NOMO-1 treated with dmso at 0.1 percent for 144 hours (cell line): ENCODE results near the gene SULF2.

Source experiments
- DNase-seq: peaks from one replicate; lab custom pipeline; 2025; ENCODE audit not compliant: unreplicated experiment; lab: John Stamatoyannopoulos, UW

Gene SULF2

GRCh38 chr20:47762699-47763268 is 22.5 kb downstream of the SULF2 start:
- DNase-seq: no peak

GRCh38 chr20:47761482-47762047 is 23.7 kb downstream of the SULF2 start:
- DNase-seq: no peak

DNA sequence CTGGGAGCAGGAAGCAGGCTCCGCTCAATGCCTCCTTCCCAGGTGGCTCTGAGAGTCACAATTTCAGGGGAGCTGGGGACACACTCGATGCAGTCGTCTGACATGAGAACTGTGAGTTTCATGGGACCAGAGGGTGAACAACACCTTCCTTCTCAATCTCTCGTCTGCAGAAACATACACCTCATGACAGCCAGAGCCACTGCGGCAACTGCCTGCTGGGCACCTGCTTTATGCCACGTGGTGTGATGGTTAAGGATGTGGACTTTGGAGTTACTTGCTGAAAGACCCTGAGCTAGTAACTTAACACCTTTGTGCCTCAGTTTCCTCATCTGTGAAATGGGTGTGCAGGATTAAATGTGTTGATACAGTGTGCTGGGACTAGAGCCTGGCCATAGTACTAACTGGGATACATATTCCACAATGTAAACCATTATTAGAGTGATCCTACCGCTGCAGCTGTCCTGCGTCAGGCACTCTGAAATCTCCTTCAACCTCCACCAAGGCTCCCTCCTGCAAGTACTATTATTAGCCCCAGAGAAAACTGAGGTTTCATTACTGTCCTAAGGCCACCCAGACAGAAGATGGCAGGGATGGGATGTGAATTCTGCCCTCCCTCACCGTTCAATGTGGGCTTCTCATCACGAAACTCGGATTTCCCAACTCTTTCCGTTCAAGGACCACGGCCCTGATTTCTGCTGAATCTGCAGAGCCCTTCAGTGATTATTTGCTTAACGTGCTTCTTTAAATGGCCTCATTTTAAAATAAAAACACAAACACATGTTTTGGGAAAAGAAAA is 24.4 kb downstream of the SULF2 start:
- no peak for DNase-seq

GRCh38 chr20:47758517-47759450 is 26.5 kb downstream of the SULF2 start:
- no peak for DNase-seq

DNA sequence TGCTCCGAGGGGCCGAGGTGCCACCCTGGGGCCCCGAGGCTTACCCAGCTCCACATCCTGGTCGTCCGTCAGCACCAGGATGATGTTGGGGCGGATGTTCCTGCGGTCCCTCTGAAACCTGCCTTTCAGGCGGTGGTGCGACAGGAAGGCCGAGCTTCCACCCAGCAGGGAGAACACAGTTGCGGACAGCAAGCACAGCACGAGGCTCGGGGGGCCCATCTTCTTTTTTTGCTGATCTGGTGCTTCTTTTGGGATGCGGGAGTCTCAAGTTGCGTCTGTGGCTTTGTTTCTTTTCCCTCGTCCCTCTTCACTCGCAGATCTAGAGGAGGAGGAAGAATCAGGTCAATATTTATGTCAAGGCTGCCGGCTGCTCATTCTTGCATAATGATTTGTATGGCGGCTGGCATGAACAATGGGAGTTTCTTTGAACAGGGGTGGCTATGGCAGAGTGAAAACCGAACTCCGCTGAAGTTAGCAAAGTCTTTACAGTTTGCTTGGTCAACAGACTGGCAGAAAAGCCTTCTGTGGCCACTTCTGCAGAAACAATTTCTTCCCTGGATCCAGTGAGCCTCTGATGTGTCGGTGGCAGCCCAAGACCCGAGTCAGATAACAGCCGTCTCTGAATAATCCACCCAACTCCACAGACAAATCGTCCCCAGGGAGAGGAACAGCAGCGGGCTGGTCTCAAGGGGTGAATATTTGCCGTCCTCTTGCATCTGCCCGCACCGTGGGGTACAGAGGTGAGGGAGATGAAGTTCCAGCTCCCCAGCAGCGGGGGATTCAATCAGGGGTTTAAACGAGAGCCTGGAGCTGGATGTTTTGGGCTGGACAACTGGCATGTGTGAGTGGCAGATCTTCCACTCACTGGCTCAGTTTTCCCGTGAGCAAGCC is 27.9 kb downstream of the SULF2 start:
- no peak for DNase-seq

DNA sequence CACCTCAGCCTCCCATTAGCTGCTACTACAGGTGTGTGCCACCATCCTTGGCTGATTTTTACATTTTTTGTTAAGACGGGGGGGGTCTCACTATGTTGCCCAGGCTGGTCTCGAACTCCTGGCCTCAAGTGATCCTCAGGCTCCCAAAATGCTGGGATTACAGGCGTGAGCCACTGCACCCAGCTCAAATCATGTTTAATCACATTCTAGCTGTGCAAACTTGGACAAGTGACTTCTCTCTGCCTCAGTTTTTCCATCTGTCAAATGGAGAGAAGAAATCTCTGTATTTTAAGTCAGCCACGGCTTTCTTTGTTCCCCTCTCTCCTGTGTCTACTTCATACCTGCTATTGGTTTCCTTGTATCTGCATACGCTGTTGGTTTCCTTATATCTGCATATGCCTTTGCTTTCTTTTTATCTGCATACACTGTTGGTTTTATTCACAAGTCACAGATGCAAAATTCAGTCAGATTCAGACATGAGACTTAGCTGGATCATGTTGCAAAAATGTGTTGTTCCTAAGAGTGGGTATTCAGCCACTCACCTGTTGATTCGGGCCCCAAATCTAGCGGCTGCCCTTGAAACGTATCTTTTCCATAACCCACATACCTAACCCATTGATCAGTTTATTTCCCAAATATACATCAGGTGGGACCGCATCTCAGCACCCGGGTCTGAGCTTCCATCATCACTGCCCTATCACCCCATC is 30.2 kb downstream of the SULF2 start:
- DNase-seq: no peak

DNA sequence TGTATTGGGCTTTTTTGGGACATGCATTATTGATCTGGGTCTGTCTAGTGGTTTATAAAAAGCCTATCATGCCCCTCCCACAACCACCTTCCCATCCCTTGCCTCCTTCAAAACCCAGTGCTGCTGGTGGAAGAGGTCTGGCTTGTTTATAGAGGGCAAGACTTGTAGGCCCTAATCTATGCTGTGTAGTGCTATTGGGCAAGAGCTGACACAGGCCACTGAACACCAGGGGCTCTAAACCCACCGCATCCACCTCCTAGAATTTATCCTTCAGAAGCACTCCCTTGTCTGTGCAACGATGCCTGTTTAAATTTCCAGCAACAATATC is 30.9 kb downstream of the SULF2 start:
- no peak for DNase-seq

- DNase-seq: no peak
These were observed 31.5 kb downstream of the SULF2 start for GRCh38 chr20:47753576-47754387.

DNA sequence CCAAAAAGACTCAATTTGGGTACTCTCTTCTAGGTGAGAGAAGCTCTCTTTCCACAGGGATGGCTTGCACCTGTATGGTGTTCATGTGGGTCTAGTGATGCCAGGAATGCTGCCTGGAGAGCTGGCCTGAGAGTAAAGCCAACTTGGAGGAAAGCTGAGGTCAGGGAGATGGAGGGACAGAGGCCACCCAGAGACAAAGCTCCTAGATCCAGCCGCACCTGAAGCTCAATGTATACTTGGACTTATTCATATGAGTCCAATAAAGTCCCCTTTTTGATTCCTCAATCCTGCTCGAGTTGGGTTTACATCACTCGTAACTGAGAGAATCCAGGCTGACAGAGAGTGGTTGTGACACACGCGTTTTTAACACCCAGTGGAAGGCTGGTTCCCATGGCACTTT is 33.8 kb downstream of the SULF2 start:
- DNase-seq: no peak

DNA sequence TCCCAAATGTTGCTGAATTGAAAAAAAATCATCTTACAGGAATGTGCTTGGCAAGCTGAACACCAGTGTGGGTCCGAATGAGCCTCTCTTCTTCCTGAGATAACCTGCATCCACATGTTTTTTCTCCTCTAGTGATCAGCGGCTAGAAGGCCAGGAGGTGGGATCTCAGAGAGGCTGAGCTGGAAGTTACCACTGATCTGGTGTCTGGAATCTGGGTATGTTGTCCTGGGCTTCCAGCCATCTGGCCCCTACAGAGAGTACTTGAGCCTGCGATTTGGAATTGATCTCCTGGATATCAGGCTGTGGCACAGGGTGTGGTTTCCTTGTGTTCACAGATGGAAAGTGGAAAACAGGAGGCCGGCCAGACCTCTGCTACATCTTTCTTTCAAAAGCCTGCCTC is 35.9 kb downstream of the SULF2 start:
- no peak for DNase-seq

GRCh38 chr20:47748823-47749222 is 36.5 kb downstream of the SULF2 start:
- DNase-seq: peak; percentile 71

GRCh38 chr20:47748069-47748468 is 37.2 kb downstream of the SULF2 start:
- DNase-seq: no peak

DNA sequence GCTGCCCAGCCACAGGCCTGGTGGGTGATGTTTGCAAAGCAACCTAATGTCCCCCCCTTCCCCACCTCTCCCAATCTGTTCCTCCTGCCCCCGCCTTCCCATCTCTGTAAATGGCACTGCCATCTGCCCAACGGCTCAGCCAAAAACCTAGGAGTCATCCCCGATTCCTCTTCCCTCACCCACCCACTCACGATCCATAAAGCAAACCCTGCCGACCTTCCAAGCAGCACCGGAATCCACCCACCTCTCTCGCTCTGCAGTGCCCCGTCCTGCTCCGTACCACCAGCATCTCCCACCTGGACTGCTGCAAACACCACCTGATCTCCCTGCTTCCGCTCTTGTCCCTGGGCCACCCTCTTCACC is 37.6 kb downstream of the SULF2 start:
- no peak for DNase-seq

- DNase-seq: no peak
These were observed 40.5 kb downstream of the SULF2 start for GRCh38 chr20:47744803-47745202.

DNA sequence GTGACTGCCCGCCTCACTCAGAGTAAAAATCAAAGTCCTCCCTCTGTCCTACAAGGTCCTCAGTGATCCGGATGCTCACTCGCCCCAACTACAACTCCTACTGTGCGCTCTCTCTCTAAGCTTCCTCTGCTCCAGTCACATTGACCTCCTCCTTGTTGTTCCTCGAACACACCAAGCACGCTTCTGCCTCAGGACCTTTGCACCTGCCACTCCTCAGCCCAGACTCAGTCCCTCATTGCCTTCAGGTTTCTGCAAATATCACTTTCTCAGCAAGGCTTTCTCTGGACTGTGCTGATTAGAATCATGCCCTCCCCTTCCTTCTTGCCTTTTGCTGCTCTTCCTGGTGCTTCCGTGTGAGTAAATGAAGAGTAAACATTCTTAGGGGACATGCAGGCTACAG is 41.6 kb downstream of the SULF2 start:
- no peak for DNase-seq

GRCh38 chr20:47741669-47742608 is 43.3 kb downstream of the SULF2 start:
- no peak for DNase-seq

DNA sequence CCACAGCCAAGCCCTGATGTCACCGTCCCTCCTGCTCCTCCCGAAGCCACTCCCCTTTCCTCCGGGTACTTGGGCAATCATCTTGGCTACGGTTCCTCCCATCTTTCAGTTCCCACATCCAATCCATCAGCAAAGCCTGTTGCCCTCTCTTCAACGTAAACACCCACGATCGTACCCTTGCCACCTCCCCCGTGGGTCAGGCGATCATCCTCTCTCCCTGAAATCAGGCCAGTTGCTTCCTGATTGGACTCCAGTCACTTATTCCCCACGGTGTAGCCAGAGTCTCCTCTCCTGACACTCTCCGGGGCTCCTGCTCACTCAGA is 44.5 kb downstream of the SULF2 start:
- DNase-seq: peak; percentile 89

DNA sequence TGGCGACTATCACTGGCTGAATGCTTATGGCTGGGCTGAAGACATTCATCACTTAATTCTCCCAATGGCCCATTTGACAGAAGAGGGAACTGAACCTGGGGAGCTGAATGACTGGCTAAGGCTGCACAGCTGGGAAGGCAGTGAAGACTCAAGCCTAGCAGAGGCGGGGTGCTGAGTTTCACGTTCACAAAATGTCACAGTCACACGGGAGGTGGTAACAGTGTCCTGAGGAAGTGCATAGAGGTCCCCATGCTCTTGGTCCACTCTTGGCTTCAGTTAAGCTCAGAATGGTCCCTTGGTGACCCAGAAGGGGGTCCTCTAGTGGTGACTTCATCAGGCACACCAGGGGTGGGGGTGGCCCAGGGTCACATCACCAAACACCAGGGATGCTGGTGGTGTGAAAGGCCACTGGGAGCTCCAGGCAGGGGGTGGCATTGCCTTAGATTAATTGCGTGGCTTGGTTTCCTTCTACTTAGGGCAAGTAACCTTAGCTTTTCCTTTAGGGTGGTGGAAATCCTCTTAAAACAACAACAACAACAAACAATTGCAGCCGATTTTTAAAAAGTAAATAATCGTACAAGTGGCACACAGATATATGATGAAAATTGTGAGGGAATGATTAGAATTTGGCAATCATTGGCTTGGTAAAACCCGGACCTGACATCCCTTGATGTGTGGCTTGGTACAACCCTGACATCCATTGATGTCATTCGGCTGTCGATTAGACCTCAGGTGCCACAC is 45.0 kb downstream of the SULF2 start:
- DNase-seq: no peak
